ENCODE data around the gene CAMTA1. TPM values are rescaled to one million over a fixed set of nuclear protein-coding genes. Genes with fewer than 3 reads are reported as not detected.

Gene CAMTA1
- total and polyA plus RNA-seq, 8 donors: 13.0 to 54.2 (median 23.6) TPM

DNA sequence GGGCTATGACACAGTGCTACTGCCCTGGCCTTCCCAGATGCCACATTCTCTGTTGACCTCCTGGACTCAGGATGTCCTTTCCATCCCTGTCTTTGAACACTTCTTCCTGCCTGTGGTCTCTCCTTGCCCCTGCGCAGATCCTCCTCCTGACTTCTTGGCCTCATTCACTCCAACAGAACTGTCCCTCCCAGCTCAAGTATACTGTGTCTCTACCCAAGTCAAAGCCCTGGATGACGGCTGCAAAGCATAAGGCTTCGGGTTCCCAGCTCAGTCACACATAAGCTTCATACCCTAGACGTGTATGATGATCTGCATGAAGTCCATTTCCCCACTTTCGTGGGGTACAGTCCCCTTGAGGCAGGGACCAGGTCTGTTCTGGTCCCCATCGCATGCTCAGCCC lies 657.7 kb downstream of the CAMTA1 start:
- DNase-seq (no peak), ATAC-seq (no peak), FAIRE-seq (no peak)
- Histone ChIP-seq H3K27ac (no peak overlapping the region), H3K27me3 (no peaks in the 10 kb centered on the region), H3K4me1 (peaks cover 0 to 5% (median 0%) of the 10 kb centered on the region in 3 donors), H3K9me3 (no peaks in the 10 kb centered on the region), H3K36me3 (no peaks in the 10 kb centered on the region), H3K4me3 (no peak overlapping the region)
- intact Hi-C loops (cut with DNase I): no loop called here
- TF ChIP-seq CTCF (IDR thresholded peaks at IDR 0.05): no peak
- 88 to 91% methylated on average over 6 of the region's 6 CpGs for WGBS, 2 donors

DNA sequence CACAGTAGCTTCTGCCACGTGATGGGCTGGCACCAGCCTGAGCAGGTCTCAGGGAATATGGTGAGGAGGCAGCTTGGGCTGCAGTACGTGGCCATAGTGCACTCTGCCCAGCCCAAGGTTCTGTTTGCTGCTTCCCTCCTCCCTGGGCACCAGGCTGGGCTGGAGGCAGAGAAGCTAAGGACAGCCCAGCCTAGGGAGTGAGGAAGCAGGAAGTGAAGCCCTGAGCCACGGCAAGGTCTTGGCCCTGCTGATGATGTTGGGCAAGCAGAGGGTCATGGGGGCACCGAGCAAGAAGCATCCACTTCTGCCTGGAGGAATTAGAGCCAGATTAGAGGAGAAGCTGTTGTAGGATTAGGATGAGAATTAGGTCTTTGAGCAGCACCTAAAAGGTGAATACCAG lies 659.1 kb downstream of the CAMTA1 start:
- no peaks in the 10 kb centered on the region for H3K36me3 ChIP-seq
- intact Hi-C loops (cut with DNase I): no loop called here
- no peak overlapping the region for H3K27ac ChIP-seq
- ATAC-seq: no peak
- DNase-seq: no peak
- no peak for TF ChIP-seq CTCF (IDR thresholded peaks at IDR 0.05)
- H3K27me3 ChIP-seq: no peaks in the 10 kb centered on the region
- H3K4me3 ChIP-seq: no peak overlapping the region
- FAIRE-seq: no peak
- H3K9me3 ChIP-seq: no peaks in the 10 kb centered on the region
- 68 to 75% methylated on average over 4 of the region's 4 CpGs for WGBS, 2 donors
- H3K4me1 ChIP-seq: peaks cover 0 to 6% (median 0%) of the 10 kb centered on the region in 3 donors

DNA sequence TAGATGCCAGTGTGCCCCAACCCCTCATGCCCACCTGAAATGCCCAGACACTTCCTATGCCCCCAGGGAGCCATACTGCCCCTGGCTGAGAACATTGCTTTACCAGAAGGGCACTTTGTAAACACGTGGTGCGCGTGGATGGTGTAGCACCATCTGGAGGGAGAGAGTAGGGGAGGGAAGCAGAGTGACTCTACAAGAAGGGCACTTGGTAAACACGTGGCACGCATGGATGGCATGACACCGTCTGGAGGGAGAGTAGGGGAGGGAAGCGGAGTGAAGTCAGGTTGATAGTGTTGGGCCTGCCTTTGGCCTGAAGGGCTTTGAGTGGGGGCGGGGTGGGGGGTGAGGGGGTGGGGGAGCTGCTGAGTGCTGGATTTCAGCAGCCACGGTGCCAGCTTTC lies 661.8 kb downstream of the CAMTA1 start:
- Histone ChIP-seq H3K4me1 (peaks cover 0 to 6% (median 0%) of the 10 kb centered on the region in 3 donors), H3K4me3 (no peak overlapping the region), H3K27me3 (no peaks in the 10 kb centered on the region), H3K27ac (no peak overlapping the region), H3K9me3 (no peaks in the 10 kb centered on the region), H3K36me3 (no peaks in the 10 kb centered on the region)
- WGBS, 2 donors: 66 to 68% methylated on average over 8 to 9 of the region's 9 CpGs
- intact Hi-C loops (cut with DNase I): no loop called here
- peak in 3 of 4 donors; percentile 35 to 71 (median 70) for ATAC-seq
- no peak for DNase-seq
- TF ChIP-seq CTCF (IDR thresholded peaks at IDR 0.05): no peak
- no peak for FAIRE-seq

GRCh38 chr1:7447736-7448135 lies 662.5 kb downstream of the CAMTA1 start:
- H3K27me3 ChIP-seq: no peaks in the 10 kb centered on the region
- H3K27ac ChIP-seq: no peak overlapping the region
- DNase-seq: peak in 2 of 6 donors; percentile 25 to 43
- peaks cover 0 to 6% (median 0%) of the 10 kb centered on the region in 3 donors for H3K4me1 ChIP-seq
- no peaks in the 10 kb centered on the region for H3K36me3 ChIP-seq
- no peak for TF ChIP-seq CTCF (IDR thresholded peaks at IDR 0.05)
- 37 to 46% methylated on average over 6 of the region's 6 CpGs for WGBS, 2 donors
- no peaks in the 10 kb centered on the region for H3K9me3 ChIP-seq
- peak; percentile 66 to 95 (median 76) for ATAC-seq
- no peak for FAIRE-seq
- no peak overlapping the region for H3K4me3 ChIP-seq
- intact Hi-C loops (cut with DNase I): no loop called here

GRCh38 chr1:7448986-7449385 lies 663.7 kb downstream of the CAMTA1 start:
- Histone ChIP-seq H3K27ac (no peak overlapping the region), H3K9me3 (no peaks in the 10 kb centered on the region), H3K27me3 (no peaks in the 10 kb centered on the region), H3K4me1 (peaks cover 0 to 6% (median 0%) of the 10 kb centered on the region in 3 donors), H3K36me3 (no peaks in the 10 kb centered on the region), H3K4me3 (no peak overlapping the region)
- no peak for ATAC-seq
- intact Hi-C loops (cut with DNase I): no loop called here
- WGBS, 2 donors: 83 to 85% methylated on average over 10 of the region's 10 CpGs
- FAIRE-seq: no peak
- no peak for TF ChIP-seq CTCF (IDR thresholded peaks at IDR 0.05)
- peak in 1 of 6 donors; percentile 14 for DNase-seq
